ENCODE results near the gene FAM114A1. TPM values are rescaled to one million over a fixed set of nuclear protein-coding genes. Genes with fewer than 3 reads are reported as not detected.
A peak's percentile ranks its signal among the peaks of the same experiment; 100 is the strongest.

Gene FAM114A1
- total RNA-seq, 1 donor from 2014 or later: 7.4 TPM

DNA sequence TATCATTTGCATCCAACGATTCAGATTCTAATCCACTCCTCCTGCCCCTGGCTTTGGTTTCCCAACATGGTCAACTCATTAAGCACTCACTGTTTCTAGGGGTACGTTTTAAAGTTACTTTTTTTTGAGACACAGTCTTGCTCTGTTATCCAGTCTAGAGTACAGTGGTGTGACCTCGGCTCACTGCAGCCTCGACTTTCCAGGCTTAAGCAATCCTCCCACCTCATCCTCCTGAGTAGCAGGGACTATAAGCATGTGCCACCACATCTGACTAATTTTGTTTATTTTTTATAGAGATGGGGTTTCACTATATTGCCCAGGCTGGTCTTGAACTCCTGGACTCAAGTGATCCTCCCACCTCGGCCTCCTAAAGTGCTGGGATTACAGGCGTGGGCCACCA, 115.7 kb downstream of the FAM114A1 start:
- no peak for TF ChIP-seq EZH2 (IDR thresholded peaks at IDR 0.05)
- TF ChIP-seq, protein P1, sequence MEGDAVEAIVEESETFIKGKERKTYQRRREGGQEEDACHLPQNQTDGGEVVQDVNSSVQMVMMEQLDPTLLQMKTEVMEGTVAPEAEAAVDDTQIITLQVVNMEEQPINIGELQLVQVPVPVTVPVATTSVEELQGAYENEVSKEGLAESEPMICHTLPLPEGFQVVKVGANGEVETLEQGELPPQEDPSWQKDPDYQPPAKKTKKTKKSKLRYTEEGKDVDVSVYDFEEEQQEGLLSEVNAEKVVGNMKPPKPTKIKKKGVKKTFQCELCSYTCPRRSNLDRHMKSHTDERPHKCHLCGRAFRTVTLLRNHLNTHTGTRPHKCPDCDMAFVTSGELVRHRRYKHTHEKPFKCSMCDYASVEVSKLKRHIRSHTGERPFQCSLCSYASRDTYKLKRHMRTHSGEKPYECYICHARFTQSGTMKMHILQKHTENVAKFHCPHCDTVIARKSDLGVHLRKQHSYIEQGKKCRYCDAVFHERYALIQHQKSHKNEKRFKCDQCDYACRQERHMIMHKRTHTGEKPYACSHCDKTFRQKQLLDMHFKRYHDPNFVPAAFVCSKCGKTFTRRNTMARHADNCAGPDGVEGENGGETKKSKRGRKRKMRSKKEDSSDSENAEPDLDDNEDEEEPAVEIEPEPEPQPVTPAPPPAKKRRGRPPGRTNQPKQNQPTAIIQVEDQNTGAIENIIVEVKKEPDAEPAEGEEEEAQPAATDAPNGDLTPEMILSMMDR (IDR thresholded peaks at IDR 0.05): no peak
- TF ChIP-seq EZH2phosphoT487 (IDR thresholded peaks at IDR 0.05): no peak
- peaks cover 5% of the 10 kb centered on the region for H3K27me3 Mint-ChIP-seq (ENCODE audit: insufficient read depth, low read depth)
- Histone ChIP-seq H3K36me3 (no peaks in the 10 kb centered on the region), H3K27me3 (no peaks in the 10 kb centered on the region), H3K9ac (no peak overlapping the region), H3F3A (ENCODE audit: low read depth) (peaks cover 21% of the 10 kb centered on the region), H3K27ac (no peak overlapping the region), H3K4me1 (peaks cover 28% of the 10 kb centered on the region), H3K79me2 (ENCODE audit: low read depth) (no peaks in the 10 kb centered on the region), H2AFZ (replicated peaks) (no peak overlapping the region), H3K4me3 (no peak overlapping the region), H4K20me1 (ENCODE audit: low read depth) (no peaks in the 10 kb centered on the region), H3K9me3 (ENCODE audit: low read depth) (no peaks in the 10 kb centered on the region), H3K4me2 (no peak overlapping the region)
- DNase-seq (ENCODE audit: low spot score): no peak
- H3K27ac Mint-ChIP-seq: no peak overlapping the region
- H3K9me3 Mint-ChIP-seq: no peaks in the 10 kb centered on the region
- H3K4me1 Mint-ChIP-seq: peaks cover 27% of the 10 kb centered on the region
- no peak overlapping the region for H3K4me3 Mint-ChIP-seq
- H3K36me3 Mint-ChIP-seq: no peaks in the 10 kb centered on the region

GRCh38 chr4:38983787-38984598, 116.4 kb downstream of the FAM114A1 start:
- H3K27me3 ChIP-seq: no peaks in the 10 kb centered on the region
- no peak for TF ChIP-seq EZH2 (IDR thresholded peaks at IDR 0.05)
- no peak for TF ChIP-seq EZH2phosphoT487 (IDR thresholded peaks at IDR 0.05)
- TF ChIP-seq, protein P1 (IDR thresholded peaks at IDR 0.05): no peak
- no peaks in the 10 kb centered on the region for H3K9me3 ChIP-seq (ENCODE audit: low read depth)
- no peaks in the 10 kb centered on the region for H3K36me3 ChIP-seq
- H3K79me2 ChIP-seq (ENCODE audit: low read depth): no peaks in the 10 kb centered on the region
- no peak overlapping the region for H3K4me3 ChIP-seq
- peak overlapping the region; percentile 9 for H2AFZ ChIP-seq (replicated peaks)
- Mint-ChIP-seq H3K4me1 (peaks cover 27% of the 10 kb centered on the region), H3K36me3 (no peaks in the 10 kb centered on the region), H3K4me3 (peak overlapping the region; percentile 0), H3K9me3 (no peaks in the 10 kb centered on the region), H3K27me3 (ENCODE audit: insufficient read depth, low read depth) (peaks cover 10% of the 10 kb centered on the region), H3K27ac (peak overlapping the region; percentile 61)
- H3F3A ChIP-seq (ENCODE audit: low read depth): peaks cover 21% of the 10 kb centered on the region
- no peaks in the 10 kb centered on the region for H4K20me1 ChIP-seq (ENCODE audit: low read depth)
- peak; percentile 16 for DNase-seq (ENCODE audit: low spot score)
- peak overlapping the region; percentile 34 for H3K4me2 ChIP-seq
- H3K4me1 ChIP-seq: peaks cover 28% of the 10 kb centered on the region
- H3K27ac ChIP-seq: peak overlapping the region; percentile 36
- no peak overlapping the region for H3K9ac ChIP-seq

DNA sequence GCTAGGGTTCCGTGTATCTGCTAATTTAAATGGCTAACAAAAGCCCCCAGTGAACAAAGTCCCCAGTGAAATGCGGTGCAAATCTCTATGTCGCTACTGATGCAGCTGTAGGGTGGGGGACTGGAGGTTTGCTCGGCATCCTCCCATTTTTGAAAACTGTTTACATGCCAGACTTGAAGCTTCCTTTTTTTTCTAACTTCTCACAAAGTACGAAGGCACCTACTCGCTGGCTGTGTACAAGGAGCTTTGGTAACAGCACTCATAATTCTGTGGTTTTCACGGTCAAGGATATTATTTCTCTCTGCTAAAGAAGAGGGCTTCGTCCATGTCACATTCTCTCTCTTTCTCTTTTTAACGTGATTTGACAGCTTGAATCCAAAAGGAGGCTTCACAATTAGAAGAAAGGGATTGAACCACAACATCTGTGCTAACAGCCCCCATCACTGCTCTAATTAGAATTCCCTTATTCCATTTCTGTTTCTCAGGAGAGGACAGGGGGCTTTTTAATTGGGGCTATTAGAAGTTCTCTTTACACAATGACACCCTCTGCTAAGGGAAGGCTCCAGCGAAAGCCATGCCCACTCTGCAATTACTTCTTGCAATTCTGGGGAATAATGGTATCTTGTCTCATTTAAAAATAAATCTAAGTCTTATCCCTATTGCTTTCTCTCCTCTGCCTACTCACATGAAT, 117.9 kb downstream of the FAM114A1 start:
- peak overlapping the region; percentile 88 for H3K27ac ChIP-seq
- no peak overlapping the region for H3K9ac ChIP-seq

More for the DNA sequence above, 117.9 kb downstream of the FAM114A1 start:
- H2AFZ ChIP-seq (replicated peaks): no peak overlapping the region
- H3K4me3 ChIP-seq: peak overlapping the region; percentile 8
- peaks cover 28% of the 10 kb centered on the region for H3K4me1 ChIP-seq
- peak; percentile 52 for DNase-seq (ENCODE audit: low spot score)
- H3K79me2 ChIP-seq (ENCODE audit: low read depth): no peaks in the 10 kb centered on the region
- no peaks in the 10 kb centered on the region for H3K9me3 ChIP-seq (ENCODE audit: low read depth)
- Mint-ChIP-seq H3K4me3 (no peak overlapping the region), H3K9me3 (no peaks in the 10 kb centered on the region), H3K27ac (no peak overlapping the region), H3K36me3 (no peaks in the 10 kb centered on the region), H3K27me3 (ENCODE audit: insufficient read depth, low read depth) (peaks cover 8% of the 10 kb centered on the region), H3K4me1 (peaks cover 27% of the 10 kb centered on the region)
- no peaks in the 10 kb centered on the region for H3K27me3 ChIP-seq
- peaks cover 21% of the 10 kb centered on the region for H3F3A ChIP-seq (ENCODE audit: low read depth)
- TF ChIP-seq EZH2 (IDR thresholded peaks at IDR 0.05) (no peak), EZH2phosphoT487 (IDR thresholded peaks at IDR 0.05) (no peak)
- TF ChIP-seq, protein P1 (IDR thresholded peaks at IDR 0.05): no peak
- H4K20me1 ChIP-seq (ENCODE audit: low read depth): no peaks in the 10 kb centered on the region
- H3K36me3 ChIP-seq: no peaks in the 10 kb centered on the region
- H3K4me2 ChIP-seq: peak overlapping the region; percentile 60

All from neural progenitor cell (in vitro differentiated cells).